GM04504 (cell line): Measurements from ENCODE around the gene ADAMTS14.

Experiments used
- DNase-seq: peaks from one replicate; pipeline ENCODE4 v3.0.0-alpha.2; 2012; ENCODE audit warnings: low read depth

ADAMTS14 gene

DNA sequence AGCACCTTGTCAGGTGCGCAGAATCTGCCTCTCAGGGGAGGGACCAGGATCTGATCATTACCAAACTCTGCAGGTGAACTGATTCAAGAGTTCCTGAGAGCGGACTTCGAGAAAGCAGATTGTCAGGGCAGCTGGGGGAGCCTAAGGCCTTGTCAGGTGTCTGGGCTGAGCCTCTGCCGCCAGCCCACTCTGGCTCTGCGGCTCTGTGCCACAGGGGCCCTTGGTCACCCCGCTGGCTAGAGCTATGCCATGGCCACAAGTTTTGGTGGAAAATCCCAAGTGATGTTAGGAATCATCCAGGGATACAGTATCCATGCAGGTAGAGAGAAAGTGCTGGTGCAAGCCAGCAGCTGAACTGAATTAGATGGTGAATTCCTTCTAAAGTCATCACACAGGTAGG is 4.2 kb downstream of the ADAMTS14 start:
- no peak for DNase-seq

DNA sequence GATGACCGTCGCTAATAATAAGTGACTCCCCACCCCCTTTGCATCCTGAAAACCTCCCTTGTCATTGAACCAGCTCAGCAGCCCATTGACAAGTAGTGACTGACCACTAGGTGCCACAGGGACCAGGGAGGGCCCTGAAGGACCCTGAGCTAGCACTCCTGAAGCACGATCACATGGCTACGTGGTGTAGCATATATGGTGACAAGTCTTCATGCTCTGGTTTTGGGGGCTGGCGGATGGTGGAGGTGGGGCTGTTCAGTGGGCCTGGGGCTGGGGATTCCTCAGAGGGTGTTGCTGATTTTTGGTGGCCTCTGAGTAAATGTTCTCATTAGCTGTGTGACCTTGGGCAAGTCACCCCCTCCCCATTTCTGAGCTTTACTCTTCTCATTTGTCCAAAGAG is 4.7 kb downstream of the ADAMTS14 start:
- no peak for DNase-seq

DNA sequence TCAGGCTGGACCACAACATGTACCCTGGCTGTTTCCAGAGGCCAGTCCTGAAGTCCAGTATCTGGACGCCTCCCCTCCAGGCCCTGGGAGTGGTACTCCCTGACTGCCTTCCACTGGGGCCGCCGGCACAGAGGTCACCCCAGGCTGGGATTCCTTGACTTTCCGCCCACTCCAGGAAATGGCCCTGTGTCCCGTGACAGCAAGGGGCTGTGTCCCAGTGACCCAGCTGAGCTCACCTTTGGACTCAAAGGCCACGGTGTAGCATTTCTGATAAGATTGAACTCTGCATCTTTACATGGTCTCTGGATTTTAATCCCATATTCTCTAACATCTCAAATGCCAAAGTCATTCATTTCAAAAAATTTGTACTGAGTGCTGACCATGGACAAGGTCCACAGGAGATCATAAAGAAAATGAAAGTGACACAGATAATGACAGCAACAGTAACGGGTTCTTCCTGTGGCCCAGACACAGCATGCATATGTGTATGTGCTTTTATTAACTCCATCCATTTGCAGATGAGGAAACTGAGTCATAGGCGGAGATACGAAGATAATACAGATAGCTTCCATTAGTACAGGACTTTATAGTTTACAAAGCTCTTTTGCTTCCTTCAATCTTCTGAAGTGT is 5.4 kb downstream of the ADAMTS14 start:
- no peak for DNase-seq

DNA sequence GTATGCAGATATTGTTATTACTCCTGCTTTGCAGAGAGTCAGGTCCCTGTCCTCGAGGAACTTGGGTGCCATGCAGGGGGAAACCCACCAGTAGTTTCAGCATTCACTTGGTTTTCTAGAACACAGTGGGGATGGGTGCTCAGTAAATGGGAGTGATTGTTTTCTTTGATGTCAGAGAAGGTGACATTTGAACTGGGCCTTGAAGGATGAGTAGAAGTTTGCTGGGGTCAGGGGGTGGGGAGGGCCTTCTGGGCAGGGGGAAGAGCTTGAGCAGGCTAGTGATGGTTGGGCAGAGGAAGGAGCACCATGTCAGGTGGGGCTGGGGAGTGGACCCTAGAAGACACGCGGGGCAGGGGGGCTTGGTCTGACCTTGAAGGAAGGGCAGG is 5.9 kb downstream of the ADAMTS14 start:
- DNase-seq, result no peak

DNA sequence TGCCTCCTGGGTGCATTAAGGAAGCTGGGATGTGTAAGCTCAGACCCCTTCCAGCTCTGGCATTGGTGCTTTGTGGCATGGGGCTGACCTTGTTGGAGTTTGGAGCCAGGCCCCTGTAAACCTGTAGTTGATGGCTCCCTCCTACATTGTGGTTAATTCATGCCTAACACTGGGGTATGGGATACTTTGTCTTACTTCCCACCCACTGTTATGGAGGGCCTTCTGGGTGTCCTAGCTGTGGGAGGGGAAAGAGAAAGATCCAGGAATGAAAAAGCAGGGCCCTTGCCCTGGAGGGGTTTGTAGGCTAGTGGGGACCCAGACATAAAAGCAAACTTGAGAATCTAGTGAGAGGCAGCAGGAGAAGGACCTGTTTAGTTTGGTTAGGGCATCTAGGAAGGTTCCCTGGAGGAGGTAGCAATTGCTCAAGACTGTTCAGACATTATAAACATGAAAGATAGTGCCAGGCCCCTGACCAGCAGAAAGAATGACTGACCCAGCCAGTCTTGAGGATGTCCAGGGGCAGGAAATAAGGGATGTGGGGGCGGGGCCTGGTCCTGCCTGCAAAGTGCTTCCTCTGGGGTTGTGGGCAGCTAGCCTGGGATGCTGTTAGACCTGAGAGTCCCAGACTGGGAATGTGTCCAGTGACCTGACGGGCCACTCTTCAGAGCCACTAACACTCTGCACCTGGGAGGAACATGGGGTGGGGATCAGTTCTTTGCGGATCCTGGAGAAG is 6.6 kb downstream of the ADAMTS14 start:
- no peak for DNase-seq

DNA sequence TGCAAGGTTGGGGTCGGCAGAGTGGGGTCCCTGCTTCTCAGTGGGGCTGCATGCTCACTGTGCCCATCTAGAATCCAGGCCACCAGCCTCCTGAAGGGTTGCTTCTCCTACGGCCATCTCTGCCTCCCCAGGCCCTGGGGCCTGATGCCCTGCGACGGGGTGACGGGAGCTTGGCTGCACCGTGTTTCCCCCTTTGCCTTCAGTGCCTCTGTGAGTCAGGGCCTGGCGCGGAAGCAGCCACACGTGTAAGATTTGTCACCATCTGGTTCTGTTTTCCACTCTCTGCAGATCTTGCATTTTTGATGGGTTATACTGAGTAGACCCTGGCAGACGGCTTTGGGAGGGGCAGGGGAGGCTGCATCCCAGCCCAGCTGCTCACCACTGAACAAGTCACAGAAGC is 7.2 kb downstream of the ADAMTS14 start:
- DNase-seq, result peak; percentile 82

DNA sequence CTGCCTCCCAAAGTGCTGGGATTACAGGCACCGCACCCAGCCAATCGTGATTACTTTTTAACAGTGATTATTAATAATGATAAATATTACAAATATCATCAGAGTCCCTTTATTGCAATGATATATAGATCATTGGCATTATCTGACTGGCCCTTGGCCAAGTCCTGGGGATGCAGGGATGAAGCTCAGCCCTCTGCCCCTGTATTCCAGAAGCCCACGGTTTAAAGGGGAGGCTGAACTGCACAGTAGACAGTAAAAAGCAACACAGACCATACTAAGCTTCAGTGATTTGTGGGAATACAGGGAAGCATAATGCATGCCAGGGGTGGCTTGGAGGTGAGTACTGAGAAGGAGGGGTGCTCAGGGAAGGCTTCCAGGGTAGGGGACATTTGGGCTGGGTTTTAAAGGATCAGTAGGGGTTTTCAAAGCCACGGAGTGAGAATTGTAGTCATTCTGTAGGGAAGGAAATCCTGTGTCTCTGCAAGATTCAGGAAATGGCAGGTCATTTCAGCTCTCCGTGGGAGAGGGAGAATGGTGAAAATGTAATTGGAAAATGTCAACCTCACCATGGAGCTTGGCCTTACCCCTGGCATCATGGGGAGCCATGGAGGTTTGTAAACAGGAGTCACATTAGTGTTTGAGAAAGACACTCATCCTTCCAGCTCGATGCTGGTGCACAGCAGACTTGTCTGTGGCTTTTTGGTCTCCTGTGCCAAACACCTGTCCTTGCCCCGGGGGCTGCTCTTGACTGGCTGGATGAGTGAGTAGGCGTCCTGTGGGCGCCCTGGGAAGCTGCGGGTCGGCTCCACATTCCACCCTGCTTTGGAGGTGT is 8.8 kb downstream of the ADAMTS14 start:
- DNase-seq, result no peak

DNA sequence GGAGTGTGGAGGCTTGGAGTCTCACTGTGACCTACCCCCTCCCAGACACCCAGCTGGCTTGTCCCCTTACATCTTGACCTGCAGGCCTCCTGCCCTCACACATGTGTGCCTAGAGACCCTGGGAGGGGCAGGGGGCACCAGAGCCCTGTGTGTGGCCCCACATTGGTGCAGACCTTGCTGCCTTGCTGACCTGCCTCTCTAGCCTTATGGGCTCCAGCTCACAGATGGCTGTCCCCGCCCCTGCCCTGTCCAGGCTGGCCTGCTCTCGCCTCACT is 9.4 kb downstream of the ADAMTS14 start:
- DNase-seq, result no peak

DNA sequence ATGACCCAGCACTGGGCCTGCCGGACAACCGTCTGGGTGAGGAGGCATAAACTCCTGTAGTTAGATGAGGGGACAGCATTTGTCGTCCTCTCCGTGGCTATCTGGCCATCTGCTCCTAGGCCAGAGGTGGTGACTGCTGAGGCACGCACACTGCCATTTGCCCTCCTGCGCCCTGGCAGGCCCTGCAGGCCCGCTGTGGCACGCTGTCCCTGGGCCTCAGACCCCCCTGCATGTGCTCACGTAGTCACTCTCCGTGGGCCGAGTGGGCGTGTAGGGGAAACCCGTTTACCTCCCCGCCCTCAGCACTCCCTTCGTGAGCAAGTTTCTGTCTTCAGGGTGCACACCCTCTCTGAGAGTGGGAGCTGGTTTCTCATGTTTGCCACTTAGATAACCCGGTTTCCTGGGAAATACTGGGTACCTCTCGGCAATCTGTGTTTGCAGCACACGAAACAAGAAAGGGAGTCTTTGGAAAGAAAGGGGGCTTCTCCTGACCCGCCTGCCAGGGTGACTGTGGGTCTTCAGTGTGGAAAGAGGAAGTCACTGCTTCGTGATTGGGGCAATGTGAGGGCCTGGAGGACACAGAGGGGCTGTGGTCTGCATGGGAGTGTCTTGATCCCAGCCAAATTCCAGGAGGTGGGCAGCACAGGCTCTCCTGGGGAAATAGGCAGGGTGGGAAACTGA is 10.8 kb downstream of the ADAMTS14 start:
- no peak for DNase-seq

DNA sequence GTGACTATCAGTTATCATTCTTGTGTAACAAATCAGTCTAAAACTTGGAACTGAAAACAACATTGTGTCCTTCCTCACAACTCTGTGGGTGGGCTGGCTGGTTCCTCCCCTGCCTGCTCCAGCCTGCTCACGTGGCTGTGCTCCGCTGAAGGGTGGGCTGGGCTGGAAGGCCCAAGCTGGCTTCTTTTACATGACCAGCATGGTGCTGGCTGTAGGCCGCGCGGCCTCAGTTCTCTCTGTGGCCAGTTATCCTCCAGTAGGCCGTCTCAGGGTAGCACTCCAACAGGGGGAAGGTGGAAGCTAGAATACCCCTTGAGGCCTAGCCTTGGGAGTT is 11.3 kb downstream of the ADAMTS14 start:
- no peak for DNase-seq

DNA sequence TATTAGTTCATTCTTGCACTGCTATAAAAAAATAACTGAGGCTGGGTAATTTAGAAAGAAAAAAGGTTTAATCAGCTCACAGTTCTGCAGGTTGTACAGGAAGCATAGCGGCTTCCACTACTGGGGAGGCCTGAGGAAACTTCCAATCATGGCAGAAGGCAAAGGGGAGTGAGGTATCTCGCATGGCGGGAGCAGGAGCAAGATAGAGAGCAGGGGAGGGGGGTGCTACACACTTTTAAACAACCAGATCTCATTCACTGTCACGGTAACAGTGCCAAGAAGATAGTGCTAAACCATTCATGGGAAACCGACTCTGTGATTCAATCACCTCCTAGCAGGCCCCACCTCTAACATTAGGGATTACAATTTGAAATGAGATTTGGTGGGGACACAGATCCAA is 11.6 kb downstream of the ADAMTS14 start:
- DNase-seq, result no peak

DNA sequence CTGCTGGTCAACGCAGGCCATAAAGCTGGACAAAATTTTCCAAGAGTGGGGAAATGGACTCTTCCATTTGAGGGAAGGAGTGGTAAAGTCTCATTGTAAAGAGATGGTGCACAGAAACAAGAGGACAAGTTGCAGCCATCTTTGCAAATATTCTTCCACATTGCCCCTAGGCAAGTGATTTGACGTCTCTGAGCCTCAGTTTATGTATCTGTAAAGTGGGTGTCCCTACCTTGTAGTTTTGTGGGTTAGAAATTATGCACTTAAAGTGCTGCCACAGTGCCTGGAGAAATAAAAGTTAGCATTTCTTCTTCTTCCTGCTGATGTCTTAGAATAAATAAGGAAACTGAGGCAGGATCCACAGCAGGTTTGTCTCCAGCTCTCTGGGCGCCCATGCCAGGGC is 12.1 kb downstream of the ADAMTS14 start:
- no peak for DNase-seq

DNA sequence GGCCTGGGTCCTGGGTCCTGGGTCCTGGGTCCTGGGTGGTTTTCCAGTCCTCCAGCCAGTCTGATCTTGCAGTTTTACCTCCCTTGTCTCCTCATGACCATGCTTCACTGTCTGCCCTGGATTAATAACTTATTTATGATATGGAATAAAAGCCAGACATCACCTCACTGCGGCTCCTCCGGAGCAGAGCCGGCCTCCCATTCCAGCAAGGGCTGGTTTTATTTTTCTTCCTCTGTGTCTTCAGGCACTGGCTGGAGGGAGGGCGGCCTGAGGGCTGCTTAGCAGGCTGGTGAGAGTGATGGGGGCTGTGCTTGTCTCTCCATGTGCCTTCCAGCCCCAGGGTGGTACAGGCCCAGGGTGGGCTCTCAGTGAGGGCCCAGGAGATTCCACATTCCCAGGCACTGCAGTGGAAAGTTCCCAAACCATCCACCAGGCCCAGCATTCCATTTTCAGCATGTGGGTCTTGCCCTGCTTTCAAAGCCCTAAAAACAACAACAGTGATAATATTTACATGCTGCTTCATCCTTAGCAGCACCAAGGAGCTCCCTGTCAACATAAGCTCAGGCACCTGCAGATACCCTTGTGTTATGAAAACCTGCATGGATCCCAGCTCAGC is 12.6 kb downstream of the ADAMTS14 start:
- DNase-seq, result no peak

DNA sequence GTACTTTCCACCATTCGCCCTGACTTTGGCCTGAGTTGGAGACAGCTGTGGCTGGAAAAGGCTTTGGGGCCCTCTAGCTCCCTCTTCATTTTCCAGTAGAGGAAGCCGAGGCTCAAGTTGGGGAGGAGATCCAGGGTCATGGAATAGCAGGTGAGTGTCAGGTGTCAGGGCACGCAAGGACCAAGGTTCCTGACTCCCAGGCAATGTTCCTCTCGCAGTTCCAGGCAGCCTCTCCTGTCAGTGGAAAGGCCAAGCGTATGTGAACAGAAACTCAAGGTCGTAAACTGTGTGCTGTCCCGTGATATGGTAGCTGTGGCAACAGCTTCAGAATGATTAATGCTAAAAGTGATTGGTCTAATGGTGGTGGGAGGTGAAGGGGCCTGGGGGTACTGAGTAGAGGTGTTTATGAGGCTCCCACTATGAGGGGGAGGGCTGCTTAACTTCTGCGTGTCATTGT is 13.2 kb downstream of the ADAMTS14 start:
- DNase-seq, result no peak

DNA sequence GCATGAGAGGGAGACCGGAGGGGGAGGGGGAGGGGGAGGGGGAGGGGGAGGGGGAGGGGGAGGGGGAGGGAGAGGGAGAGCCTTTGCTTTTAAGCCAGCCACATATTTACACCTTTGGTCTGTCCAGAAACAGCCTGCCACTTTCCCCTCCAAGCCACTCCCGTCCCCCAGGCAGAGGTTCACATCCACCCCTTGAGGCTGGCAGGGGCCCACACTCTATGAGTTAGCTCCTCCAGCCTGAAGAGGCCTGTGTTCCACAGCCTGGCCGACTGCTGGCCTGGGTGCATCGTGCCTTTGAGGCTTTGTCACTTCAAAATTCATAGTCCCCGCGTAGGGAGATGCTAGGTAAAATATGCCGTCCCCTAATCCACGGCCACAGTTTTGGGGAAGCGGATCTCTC is 16.5 kb downstream of the ADAMTS14 start:
- no peak for DNase-seq

DNA sequence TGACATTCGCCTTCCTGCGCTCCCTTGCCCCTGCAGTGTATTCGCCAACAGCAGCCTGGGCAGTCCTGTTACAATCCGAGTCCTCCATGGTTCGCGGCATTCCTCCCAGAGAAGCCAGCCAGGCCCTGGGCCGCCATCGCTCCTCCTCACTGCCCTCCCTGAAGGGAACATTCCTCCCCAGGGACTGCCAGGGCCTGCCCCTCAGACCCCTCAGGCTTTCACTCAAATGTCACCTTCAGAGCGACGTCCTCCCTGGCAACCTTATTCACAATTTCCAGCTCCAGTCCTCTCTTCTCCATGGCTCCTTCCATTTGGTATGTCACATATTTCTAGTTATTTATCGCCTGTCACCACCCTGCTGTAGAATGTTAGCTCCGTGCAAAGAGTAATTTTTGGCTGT is 17.4 kb downstream of the ADAMTS14 start:
- no peak for DNase-seq

DNA sequence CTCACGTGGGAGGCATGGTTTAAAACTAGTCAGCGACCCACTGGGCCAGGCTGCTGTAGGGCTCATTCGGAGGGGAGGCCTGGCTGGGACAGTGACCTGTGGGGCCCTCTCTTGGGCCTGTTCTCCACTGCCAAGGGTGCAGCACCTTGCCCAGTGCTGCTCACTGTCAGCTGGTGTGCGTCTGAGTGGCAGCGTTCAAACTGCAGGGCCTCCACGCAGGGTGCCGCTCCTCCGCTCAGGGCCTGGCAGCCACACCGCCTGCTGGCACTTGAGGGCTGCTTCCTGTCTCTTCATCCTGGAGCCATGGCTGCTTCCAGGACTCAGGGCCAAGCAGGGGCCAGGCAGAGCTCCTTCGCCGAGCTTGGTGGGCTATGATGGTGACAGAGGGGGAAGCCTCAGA is 18.3 kb downstream of the ADAMTS14 start:
- no peak for DNase-seq

DNA sequence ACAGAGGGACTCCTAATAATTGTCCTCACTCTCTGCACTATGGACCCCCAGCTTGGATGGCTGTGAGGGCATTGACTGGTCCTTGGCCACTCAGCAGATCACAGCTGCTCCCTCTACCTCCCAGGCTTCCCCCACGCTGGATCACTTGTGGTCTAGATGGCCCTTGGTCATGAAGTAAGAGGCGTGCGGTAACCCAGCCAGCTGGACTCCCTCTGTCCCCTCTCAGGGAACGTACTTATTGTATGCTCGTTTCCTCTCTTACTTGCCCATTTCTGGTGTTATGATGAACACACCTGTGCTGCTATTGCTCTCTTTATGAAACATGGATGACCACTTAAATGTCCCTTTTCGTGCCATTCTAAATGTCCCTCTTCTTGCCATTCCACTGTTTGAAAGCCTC is 19.3 kb downstream of the ADAMTS14 start:
- DNase-seq, result no peak

DNA sequence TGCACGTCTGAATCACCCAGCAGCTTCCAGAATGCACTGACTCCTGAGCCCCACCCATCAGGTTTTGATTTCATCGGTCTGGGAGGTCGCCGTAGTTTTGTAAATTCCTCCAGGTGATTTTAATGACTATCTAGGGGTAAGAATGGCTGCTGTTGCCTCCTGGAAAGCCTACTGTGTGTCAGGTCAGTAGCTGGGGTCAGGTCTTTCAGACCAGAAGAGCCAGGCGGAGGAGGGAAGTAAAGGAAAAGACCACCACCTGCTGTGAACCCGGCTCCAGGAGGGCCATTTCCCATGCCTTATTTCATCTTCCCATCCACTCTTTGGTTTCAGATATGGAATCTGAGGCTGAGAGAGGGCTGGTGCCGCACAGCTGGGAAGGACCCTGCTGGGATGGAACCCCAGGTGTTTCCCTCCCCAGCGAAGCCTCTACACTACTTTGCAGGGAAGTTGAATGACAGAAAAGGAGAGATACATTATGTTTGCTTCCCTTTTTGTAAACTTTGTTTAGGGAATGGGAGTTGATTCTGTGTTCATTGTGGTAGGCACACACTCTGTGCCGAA is 19.8 kb downstream of the ADAMTS14 start:
- DNase-seq, result no peak

DNA sequence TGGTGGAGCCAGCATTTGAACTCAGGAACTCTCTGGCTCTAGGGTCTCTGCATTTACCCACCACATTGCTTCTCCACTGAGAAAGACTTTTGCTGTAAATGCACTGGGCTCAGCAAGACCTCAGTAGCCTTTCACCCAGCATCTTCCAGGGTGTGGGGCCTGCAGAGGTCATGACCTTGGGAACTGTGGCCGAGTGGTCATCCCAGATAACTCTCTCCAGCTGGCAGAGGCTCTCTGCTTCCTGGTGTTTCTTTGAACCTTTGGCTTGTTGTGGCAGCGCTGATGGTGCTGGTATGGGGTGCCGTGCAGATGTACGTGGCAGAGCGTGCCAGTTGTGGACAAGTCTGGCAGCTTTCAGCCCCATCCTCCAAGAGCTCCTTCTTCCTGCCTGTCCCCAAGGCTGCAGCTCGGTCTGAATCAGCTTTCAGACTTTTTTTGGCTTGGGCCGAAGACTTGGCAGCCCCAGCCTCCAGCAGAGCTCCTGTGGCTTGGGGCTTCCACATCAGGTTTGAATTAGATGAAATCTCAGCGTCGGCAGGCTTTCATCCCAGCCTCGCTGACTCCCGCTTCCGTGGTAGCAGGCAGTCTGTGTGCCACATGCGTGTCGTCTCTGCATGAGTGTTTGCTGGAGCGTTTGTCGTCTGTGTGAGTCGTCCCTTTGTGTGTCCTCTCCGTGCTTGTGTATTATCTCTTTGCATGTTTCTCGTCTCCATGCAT is 21.5 kb downstream of the ADAMTS14 start:
- DNase-seq, result peak; percentile 94

DNA sequence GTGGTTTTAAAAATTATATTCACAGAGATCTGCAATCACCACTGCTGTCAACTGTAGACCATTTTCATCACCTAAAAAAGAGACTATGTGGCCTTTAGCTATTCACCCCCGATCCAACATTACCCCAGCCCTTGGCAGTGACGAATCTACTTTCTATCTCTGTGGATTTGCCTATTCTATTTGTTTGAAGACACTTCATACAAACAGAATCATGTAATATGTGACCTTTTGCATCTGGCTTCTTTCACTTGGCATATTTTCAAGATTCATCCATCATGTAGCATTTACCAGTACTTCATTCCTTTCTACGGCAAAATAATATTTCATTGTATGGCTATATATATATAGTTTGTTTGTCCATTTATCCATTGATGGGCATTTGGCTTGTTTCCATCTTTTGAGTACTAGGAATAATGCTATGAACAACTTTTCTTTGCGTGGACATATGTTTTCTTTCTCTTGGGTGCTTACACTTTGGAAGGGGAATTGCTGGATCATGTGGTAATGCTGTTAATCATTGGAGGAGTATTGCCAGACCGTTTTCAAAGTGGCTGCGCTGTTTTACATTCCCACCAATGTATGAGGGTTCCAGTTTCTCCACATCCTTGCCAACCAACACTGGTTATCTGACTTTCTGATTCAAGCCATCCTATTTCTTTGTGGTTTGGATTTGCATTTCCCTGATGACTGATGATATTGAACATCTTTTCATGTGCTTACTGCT is 22.3 kb downstream of the ADAMTS14 start:
- DNase-seq, result peak; percentile 67
